OCI-LY1 (cell line): ENCODE data around the gene AAK1.

Source experiments
- EZH2 ChIP-seq: fragments of 200-600 bp; sonication (generic), shearing (Covaris generic); IDR thresholded peaks from 2 replicates; pipeline ENCODE4 v1.8.0; 2017; ENCODE audit warnings: borderline replicate concordance, mixed run types, mild to moderate bottlenecking, antibody characterized with exemption, low read length, moderate library complexity, mixed read lengths
- TF ChIP-seq, protein P1 (sequence below): fragments of 200-600 bp; sonication (generic), shearing (Covaris generic); IDR thresholded peaks from 2 replicates; pipeline ENCODE4 v1.5.1; 2017; ENCODE audit warnings: mild to moderate bottlenecking, antibody characterized with exemption, low read length, moderate library complexity, mixed read lengths

DNA sequence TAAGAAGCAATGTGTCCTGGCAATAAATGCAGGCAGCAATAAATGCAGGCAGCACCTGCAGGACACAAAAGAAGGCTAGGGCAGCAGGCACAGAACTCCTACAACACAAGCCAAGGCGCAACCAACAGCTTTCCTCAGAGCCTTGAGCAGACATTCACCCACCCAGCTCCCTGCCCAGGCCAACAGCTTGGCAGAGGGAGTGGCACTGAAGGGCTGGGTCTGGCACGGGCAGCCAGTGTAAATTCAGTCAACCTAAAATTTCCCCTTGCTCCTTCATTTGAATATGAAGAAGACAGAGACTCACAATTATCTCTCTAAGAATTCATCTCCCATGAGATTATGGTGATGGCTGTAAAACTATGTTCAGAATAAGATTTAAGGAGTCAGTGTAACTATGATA is 35.4 kb downstream of the AAK1 start:
- TF ChIP-seq, protein P1, sequence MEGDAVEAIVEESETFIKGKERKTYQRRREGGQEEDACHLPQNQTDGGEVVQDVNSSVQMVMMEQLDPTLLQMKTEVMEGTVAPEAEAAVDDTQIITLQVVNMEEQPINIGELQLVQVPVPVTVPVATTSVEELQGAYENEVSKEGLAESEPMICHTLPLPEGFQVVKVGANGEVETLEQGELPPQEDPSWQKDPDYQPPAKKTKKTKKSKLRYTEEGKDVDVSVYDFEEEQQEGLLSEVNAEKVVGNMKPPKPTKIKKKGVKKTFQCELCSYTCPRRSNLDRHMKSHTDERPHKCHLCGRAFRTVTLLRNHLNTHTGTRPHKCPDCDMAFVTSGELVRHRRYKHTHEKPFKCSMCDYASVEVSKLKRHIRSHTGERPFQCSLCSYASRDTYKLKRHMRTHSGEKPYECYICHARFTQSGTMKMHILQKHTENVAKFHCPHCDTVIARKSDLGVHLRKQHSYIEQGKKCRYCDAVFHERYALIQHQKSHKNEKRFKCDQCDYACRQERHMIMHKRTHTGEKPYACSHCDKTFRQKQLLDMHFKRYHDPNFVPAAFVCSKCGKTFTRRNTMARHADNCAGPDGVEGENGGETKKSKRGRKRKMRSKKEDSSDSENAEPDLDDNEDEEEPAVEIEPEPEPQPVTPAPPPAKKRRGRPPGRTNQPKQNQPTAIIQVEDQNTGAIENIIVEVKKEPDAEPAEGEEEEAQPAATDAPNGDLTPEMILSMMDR: no peak
- TF ChIP-seq EZH2: no peak
